ENCODE data around the gene SLIRP. TPM values are rescaled to one million over a fixed set of nuclear protein-coding genes. Genes with fewer than 3 reads are reported as not detected.

SLIRP gene
- total and polyA plus RNA-seq, 2 of the 4 experiments (the other 2 are of a cell fraction) = 226 to 244 TPM

GRCh38 chr14:77741438-77741837 is 33.5 kb downstream of the SLIRP start:
- H3K9me1 ChIP-seq (ENCODE audit: insufficient read depth, low read length) = no peaks in the 10 kb centered on the region; the same call in 1 of the 2 replicates
- no TSS peak for BruUV-seq (replicated peaks)
- H2BK5ac ChIP-seq (ENCODE audit: low read depth, low read length, poor library complexity, severe bottlenecking) = no peak overlapping the region
- H2BK15ac ChIP-seq (ENCODE audit: low read depth, low read length) = no peak overlapping the region
- H3K56ac ChIP-seq (ENCODE audit: extremely low read depth, insufficient read depth, low read length) = no peak overlapping the region
- no peaks in the 10 kb centered on the region for H3K9me3 ChIP-seq (ENCODE audit: control insufficient read depth, insufficient read depth, low read length)
- no peak overlapping the region for H3K4me3 ChIP-seq (ENCODE audit: insufficient read depth, low read depth, low read length)
- H4K8ac ChIP-seq (ENCODE audit: low read depth in 2 of 2, low read length in 2 of 2) = no peak overlapping the region
- no peak overlapping the region for H3K4me2 ChIP-seq (ENCODE audit: low read depth, low read length)
- H2BK20ac ChIP-seq (ENCODE audit: low read depth, low read length) = no peak overlapping the region
- H4K20me1 ChIP-seq (ENCODE audit: insufficient read depth, low read length) = peaks cover 6% of the 10 kb centered on the region; the same call in 1 of the 2 replicates
- H2AFZ ChIP-seq (replicated peaks; ENCODE audit: low read length, poor library complexity) = no peak overlapping the region
- ChIA-PET POLR2A (ENCODE audit: unreplicated experiment) (no interaction called here), CTCF (no interaction called here)
- dilution Hi-C loops (cut with HindIII; ENCODE audit: low sequenced_read_pairs, unreplicated experiment) (no loop called here), intact Hi-C loops (cut with micrococcal nuclease) (no loop called here), in situ Hi-C loops (cut with MboI; ENCODE audit: low sequenced_read_pairs) (no loop called here)
- TF ChIP-seq NFE2L2 (IDR thresholded peaks at IDR 0.05; ENCODE audit: low read depth, low read length) = no peak
- no peak for TF ChIP-seq RAD21 (IDR thresholded peaks at IDR 0.05; ENCODE audit: low read length)
- no peak for TF ChIP-seq USF2 (IDR thresholded peaks at IDR 0.05; ENCODE audit: low read depth, low read length)
- no peak overlapping the region for H3K27ac ChIP-seq (ENCODE audit: insufficient read depth, low read length)
- no peak overlapping the region for H3K14ac ChIP-seq (replicated peaks; ENCODE audit: low read depth, low read length)
- H3K18ac ChIP-seq (ENCODE audit: low read depth, low read length) = no peak overlapping the region
- no peaks in the 10 kb centered on the region for H3K27me3 ChIP-seq (ENCODE audit: control insufficient read depth, insufficient read depth, low read length)
- no peak for ATAC-seq (ENCODE audit: low read depth)
- no peaks in the 10 kb centered on the region for H3K4me1 ChIP-seq (ENCODE audit: control insufficient read depth, insufficient read depth, low read length)
- no peak overlapping the region for H3K9ac ChIP-seq (ENCODE audit: low read depth, low read length)
- peaks cover 33% of the 10 kb centered on the region for H3K36me3 ChIP-seq (ENCODE audit: control insufficient read depth, insufficient read depth, low read length)
- no peak overlapping the region for H4K5ac ChIP-seq (ENCODE audit: low read depth, low read length)
- no peak for DNase-seq
- H3K23ac ChIP-seq (ENCODE audit: low read depth, low read length) = no peak overlapping the region
- no peak overlapping the region for H4K91ac ChIP-seq (ENCODE audit: insufficient read depth, low read depth, low read length)
- H2AK9ac ChIP-seq (replicated peaks; ENCODE audit: low read depth, low read length, poor library complexity) = no peak overlapping the region
- H3K4ac ChIP-seq (ENCODE audit: low read depth, low read length) = no peak overlapping the region
- no CpG with 5 or more reads among the region's 2 CpGs for WGBS, 2 experiments (ENCODE audit: extremely low coverage in 2 of 2, insufficient read length in 1 of 2)
- H2AK5ac ChIP-seq (ENCODE audit: low read depth, low read length) = no peak overlapping the region
- no peak overlapping the region for H2BK120ac ChIP-seq (ENCODE audit: low read depth, low read length)
- H3K79me1 ChIP-seq (ENCODE audit: low read depth in 1 of 2, low read length in 2 of 2) = peaks cover 21 to 39% of the 10 kb centered on the region in 2 experiments
